NCI-H2196 (cell line): ENCODE measurements around the gene NDUFS2.
"Not testable (repeated sequence)": the region's sequence is repeated elsewhere in the genome, so short reads cannot be mapped to it uniquely, and the experiment has no call there.

Source experiments
- DNase-seq: peaks from one replicate; lab custom pipeline; 2025; ENCODE audit not compliant: unreplicated experiment; lab: John Stamatoyannopoulos, UW

Gene NDUFS2

GRCh38 chr1:161218301-161219077 lies 16.3 kb downstream of the NDUFS2 start:
- no peak for DNase-seq

GRCh38 chr1:161219078-161219892 lies 17.1 kb downstream of the NDUFS2 start:
- no peak for DNase-seq

GRCh38 chr1:161220002-161220401 lies 17.8 kb downstream of the NDUFS2 start:
- DNase-seq: no peak

- DNase-seq: no peak
Observed at GRCh38 chr1:161222175-161223019, 20.2 kb downstream of the NDUFS2 start.

- DNase-seq: no peak
Observed at GRCh38 chr1:161223805-161224694, 21.9 kb downstream of the NDUFS2 start.

GRCh38 chr1:161224695-161225087 lies 22.5 kb downstream of the NDUFS2 start:
- DNase-seq: not testable (repeated sequence)

- DNase-seq: no peak
Observed at GRCh38 chr1:161225178-161225533, 23.0 kb downstream of the NDUFS2 start.

- peak; percentile 94 for DNase-seq
Observed at GRCh38 chr1:161225534-161226319, 23.6 kb downstream of the NDUFS2 start, which contains the start of gene TOMM40L. Gene TOMM40L, plus strand, starts transcription at chr1:161226060. Its CDS starts 430 bp downstream, at chr1:161226490.

GRCh38 chr1:161226320-161226711 lies 24.1 kb downstream of the NDUFS2 start:
- DNase-seq: no peak

- no peak for DNase-seq
Observed at GRCh38 chr1:161226759-161227158, 24.6 kb downstream of the NDUFS2 start.

- peak; percentile 82 for DNase-seq
Observed at GRCh38 chr1:161227196-161227871, 25.2 kb downstream of the NDUFS2 start.

- no peak for DNase-seq
Observed at GRCh38 chr1:161228032-161228431, 25.9 kb downstream of the NDUFS2 start.

GRCh38 chr1:161229896-161230295 lies 27.7 kb downstream of the NDUFS2 start:
- DNase-seq: peak; percentile 13

GRCh38 chr1:161230762-161231161 lies 28.6 kb downstream of the NDUFS2 start:
- DNase-seq: no peak

- DNase-seq: no peak
Observed at GRCh38 chr1:161233102-161233501, 30.9 kb downstream of the NDUFS2 start.

- no peak for DNase-seq
Observed at GRCh38 chr1:161235957-161236775, 34.0 kb downstream of the NDUFS2 start.

- no peak for DNase-seq
Observed at GRCh38 chr1:161238039-161238473, 35.9 kb downstream of the NDUFS2 start, which contains the start of gene NR1I3. Gene NR1I3, minus strand, starts transcription at chr1:161238203. Its CDS starts 1,638 bp downstream, at chr1:161236565.

- DNase-seq: no peak
Observed at GRCh38 chr1:161241682-161242081, 39.5 kb downstream of the NDUFS2 start.
